HG03457 (cell line): ENCODE results near the gene SFMBT2.

ENCODE experiments used
- ATAC-seq: cut with Tn5 transposase; IDR thresholded peaks from one replicate; pipeline ENCODE4 v1.9.1; 2021; ENCODE audit warnings: moderate number of reproducible peaks; ENCODE audit not compliant: unreplicated experiment

Gene SFMBT2

DNA sequence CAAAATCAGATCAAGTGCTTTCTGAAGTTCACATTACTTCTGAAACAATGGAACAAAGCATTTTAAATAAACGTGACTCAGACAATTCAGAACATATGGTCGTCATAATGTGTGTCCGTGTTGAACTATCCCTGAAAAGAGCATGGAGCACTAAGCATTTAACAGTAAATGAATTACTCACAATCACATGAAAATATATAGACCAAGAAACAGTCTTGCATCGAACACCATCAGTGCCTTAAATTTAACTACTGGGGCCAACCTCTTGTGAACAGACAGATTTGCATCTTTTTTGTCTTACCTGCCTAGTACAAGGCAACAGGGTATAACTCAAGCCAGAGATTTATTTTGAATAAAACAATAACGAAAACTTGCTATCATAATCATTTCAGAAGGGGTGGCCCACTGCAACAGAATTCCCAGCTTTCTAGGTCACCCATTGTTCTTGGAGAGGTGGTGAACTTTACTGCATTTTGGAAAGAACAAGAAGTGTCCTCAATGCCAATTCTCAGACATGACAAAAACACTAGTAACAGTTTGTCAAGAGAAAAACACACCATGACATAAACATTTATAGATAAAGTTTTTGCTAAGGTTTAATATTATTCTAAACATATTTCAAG, 293.5 kb downstream of the SFMBT2 start:
- ATAC-seq, result no peak

DNA sequence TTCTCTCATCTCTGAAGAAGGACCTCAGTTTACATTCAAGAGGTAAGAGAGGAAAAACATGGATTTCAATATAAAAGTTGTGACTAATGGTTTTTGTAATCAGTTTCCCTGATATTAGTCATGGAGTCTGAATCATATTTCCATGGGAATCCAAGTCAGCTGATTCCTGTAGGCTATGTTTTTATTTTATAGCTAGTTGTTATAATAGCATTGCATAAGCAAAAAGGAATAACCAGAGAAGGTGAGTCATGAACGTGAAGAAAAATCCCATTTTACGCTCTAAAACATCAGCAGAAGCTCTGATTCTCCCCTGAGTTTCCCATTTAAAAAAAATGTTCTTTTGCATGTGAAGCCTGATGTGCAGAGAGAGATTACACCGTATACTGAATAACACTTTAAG, 299.3 kb downstream of the SFMBT2 start:
- no peak for ATAC-seq

DNA sequence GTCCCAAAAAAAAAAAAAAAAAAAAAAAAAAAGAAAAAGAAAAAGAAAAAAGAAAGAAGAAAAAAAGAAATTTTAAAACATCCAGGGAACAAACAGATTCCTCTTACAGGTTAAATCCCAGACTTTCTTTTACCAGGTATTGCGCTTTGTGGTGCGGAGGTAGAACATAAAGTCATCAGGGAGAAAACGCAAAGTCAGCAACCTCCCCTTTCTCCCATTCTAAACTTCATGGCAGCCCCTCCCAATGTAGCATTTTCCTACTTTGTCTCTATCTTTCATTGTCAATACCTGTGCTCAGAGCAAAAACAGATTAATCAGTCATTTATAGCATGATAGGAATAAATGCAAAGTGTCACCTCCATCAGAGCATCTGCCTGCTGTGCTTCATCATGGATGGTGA, 299.7 kb downstream of the SFMBT2 start:
- no peak for ATAC-seq
